Endothelial cell (in vitro differentiated cells): Measurements from ENCODE around the gene DMD. TPM values are rescaled to one million over a fixed set of nuclear protein-coding genes. Genes with fewer than 3 reads are reported as not detected.
"Not testable (repeated sequence)": the region's sequence is repeated elsewhere in the genome, so short reads cannot be mapped to it uniquely, and the experiment has no call there.

Experiments
- DNase-seq: peaks from one replicate; pipeline ENCODE4 v3.0.0; 2021; ENCODE audit warnings: low spot score
- H3K27ac Mint-ChIP-seq: one replicate; pipeline ENCODE4 v1.8.0; 2021; ENCODE audit warnings: mixed read lengths, inconsistent platforms; ENCODE audit not compliant: unreplicated experiment
- H3K27me3 Mint-ChIP-seq: one replicate; pipeline ENCODE4 v1.8.0; 2021; ENCODE audit warnings: mild to moderate bottlenecking, moderate library complexity, mixed read lengths, inconsistent platforms; ENCODE audit not compliant: unreplicated experiment
- H3K36me3 Mint-ChIP-seq: one replicate; pipeline ENCODE4 v1.8.0; 2021; ENCODE audit warnings: mild to moderate bottlenecking, low read depth, mixed read lengths, inconsistent platforms; ENCODE audit not compliant: unreplicated experiment
- H3K4me1 Mint-ChIP-seq: one replicate; pipeline ENCODE4 v1.8.0; 2021; ENCODE audit warnings: mild to moderate bottlenecking, mixed read lengths, inconsistent platforms; ENCODE audit not compliant: unreplicated experiment
- H3K4me3 Mint-ChIP-seq: one replicate; pipeline ENCODE4 v1.8.0; 2021; ENCODE audit warnings: mild to moderate bottlenecking, mixed read lengths, inconsistent platforms; ENCODE audit not compliant: unreplicated experiment
- H3K9me3 Mint-ChIP-seq: one replicate; pipeline ENCODE4 v1.8.0; 2021; ENCODE audit warnings: mixed read lengths, inconsistent platforms; ENCODE audit not compliant: unreplicated experiment
- total RNA-seq: library from RNA; stranded (reverse); fragmentation: NEBNext Ultra II Directional; extraction: Animal tissue kit (Norgen Biotek cat#: 25700); gene quantifications from one replicate; pipeline ENCODE4 v1.2.1, GENCODE V29; 2021; ENCODE audit not compliant: unreplicated experiment
- TF ChIP-seq, protein P1 (sequence below): fragments of 200-600 bp; sonication (generic); IDR thresholded peaks from one replicate; pipeline ENCODE4 v1.5.0; 2021; ENCODE audit warnings: antibody characterized with exemption; ENCODE audit not compliant: unreplicated experiment

The DMD gene
- total RNA-seq, 1 donor from 2014 or later, result 5.5 TPM

DNA sequence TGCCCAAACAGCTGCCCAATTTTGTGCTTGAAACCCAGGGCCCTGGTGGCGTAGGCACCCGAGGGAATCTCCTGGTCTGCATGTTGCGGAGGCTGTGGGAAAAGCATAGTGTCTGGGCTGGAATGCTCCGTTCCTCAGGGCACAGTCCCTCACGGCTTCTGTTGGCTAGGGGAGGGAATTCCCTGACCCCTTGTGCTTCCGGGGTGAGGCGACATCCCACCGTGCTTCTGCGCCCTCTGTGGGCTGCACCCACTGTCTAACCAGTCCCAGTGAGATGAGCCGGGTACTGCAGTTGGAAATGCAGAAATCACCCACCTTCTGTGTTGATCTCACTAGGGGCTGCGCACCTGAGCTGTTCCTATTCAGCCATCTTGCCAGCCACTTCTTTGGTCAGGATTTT, 1740.1 kb downstream of the DMD start:
- TF ChIP-seq, protein P1, sequence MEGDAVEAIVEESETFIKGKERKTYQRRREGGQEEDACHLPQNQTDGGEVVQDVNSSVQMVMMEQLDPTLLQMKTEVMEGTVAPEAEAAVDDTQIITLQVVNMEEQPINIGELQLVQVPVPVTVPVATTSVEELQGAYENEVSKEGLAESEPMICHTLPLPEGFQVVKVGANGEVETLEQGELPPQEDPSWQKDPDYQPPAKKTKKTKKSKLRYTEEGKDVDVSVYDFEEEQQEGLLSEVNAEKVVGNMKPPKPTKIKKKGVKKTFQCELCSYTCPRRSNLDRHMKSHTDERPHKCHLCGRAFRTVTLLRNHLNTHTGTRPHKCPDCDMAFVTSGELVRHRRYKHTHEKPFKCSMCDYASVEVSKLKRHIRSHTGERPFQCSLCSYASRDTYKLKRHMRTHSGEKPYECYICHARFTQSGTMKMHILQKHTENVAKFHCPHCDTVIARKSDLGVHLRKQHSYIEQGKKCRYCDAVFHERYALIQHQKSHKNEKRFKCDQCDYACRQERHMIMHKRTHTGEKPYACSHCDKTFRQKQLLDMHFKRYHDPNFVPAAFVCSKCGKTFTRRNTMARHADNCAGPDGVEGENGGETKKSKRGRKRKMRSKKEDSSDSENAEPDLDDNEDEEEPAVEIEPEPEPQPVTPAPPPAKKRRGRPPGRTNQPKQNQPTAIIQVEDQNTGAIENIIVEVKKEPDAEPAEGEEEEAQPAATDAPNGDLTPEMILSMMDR, result no peak
- no peaks in the 10 kb centered on the region for H3K27me3 Mint-ChIP-seq
- H3K4me3 Mint-ChIP-seq, result no peak overlapping the region
- no peaks in the 10 kb centered on the region for H3K36me3 Mint-ChIP-seq
- no peaks in the 10 kb centered on the region for H3K9me3 Mint-ChIP-seq
- no peak for DNase-seq
- H3K4me1 Mint-ChIP-seq, result no peaks in the 10 kb centered on the region
- H3K27ac Mint-ChIP-seq, result no peak overlapping the region

DNA sequence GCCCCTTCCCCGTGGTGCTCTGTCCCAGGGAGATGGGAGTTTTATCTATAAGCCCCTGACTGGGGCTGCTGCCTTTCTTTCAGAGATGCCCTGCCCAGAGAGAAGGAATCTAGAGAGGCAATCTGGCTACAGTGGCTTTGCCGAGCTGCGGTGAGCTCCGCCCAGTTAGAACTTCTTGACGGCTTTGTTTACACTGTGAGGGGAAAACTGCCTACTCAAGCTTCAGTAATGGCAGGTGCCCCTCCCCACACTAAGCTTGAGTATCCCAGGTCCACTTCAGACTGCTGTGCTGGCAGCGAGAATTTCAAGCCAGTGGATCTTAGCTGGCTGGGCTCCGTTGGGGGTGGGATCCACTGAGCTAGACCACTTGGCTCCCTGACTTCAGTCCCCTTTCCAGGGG, 1740.6 kb downstream of the DMD start:
- not testable (repeated sequence) for DNase-seq, H3K36me3 Mint-ChIP-seq, H3K27me3 Mint-ChIP-seq, H3K4me1 Mint-ChIP-seq, H3K27ac Mint-ChIP-seq, H3K9me3 Mint-ChIP-seq, H3K4me3 Mint-ChIP-seq

DNA sequence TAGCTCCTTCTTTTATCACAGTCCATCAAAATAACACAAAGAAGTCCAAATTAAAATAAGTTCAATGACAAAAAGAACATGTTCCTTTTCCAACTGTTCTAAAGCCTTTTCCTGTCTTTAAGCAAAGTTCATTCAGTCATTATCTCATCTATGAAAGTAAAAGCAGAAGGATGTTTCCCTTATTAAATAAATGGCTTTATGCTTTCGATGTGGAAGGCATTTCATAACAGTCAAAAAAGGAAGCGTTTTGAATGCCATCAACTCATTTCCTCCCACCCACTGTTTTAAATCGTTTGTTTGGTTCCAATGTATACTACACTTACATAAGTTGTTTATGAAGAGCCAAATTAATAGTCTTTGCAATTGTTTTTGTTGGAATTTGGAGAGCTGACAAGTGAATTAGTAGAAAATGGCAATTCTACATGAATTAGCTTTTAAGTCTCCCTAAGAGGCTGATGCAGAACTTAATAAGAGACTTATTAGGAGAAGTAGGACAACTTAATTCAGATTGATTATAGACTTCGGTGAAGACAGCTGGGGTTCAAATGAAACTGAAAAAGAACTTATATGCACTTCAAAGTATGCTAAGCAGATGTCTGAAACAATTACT, 1746.9 kb downstream of the DMD start:
- Mint-ChIP-seq H3K4me3 (no peak overlapping the region), H3K27ac (no peak overlapping the region), H3K27me3 (no peaks in the 10 kb centered on the region), H3K36me3 (no peaks in the 10 kb centered on the region), H3K9me3 (no peaks in the 10 kb centered on the region), H3K4me1 (no peaks in the 10 kb centered on the region)
- no peak for DNase-seq
- TF ChIP-seq, protein P1, result no peak

DNA sequence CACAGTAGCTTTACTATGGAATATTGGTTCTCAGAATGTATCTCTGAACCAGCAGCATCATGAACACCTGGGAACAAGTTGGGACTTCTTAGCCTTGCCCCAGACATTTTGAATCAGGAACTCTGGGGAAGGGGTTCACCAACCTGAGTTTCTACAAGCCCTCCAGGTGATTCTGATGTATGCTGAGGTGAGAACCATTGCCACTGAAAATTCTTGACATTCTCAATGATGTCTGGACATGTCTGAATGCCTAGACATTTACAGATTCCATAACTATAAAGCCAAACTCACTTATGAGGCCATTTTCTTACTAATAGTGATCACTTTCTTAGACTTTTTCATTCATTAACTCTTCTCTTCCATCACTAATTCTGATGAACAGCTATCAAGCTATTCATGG, 1750.1 kb downstream of the DMD start:
- TF ChIP-seq, protein P1, result no peak
- Mint-ChIP-seq H3K4me3 (no peak overlapping the region), H3K9me3 (no peaks in the 10 kb centered on the region), H3K27me3 (no peaks in the 10 kb centered on the region), H3K27ac (no peak overlapping the region), H3K36me3 (no peaks in the 10 kb centered on the region), H3K4me1 (no peaks in the 10 kb centered on the region)
- no peak for DNase-seq

DNA sequence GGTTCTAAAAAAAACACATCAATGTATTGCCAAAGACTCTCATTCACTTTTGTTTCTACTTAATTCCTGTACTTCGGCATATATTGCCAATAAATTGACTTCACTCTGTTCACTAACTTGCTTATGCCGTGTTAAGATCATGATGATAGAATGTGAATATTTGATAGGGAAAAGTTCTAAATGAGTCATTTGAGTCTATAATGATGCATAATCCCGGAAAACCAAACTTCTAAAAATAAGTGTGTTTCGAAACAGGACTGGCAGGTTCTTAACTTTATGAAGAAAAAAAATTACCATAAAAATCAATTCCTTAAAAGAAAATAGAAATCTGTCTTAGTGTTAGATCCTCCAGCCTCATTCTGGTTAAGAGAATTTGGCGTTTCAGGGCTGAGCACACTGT, 1752.0 kb downstream of the DMD start:
- no peaks in the 10 kb centered on the region for H3K4me1 Mint-ChIP-seq
- TF ChIP-seq, protein P1, result no peak
- H3K4me3 Mint-ChIP-seq, result no peak overlapping the region
- no peaks in the 10 kb centered on the region for H3K36me3 Mint-ChIP-seq
- H3K9me3 Mint-ChIP-seq, result no peaks in the 10 kb centered on the region
- no peak overlapping the region for H3K27ac Mint-ChIP-seq
- no peak for DNase-seq
- no peaks in the 10 kb centered on the region for H3K27me3 Mint-ChIP-seq
